Measurements from ENCODE around the gene GBGT1.

The GBGT1 gene

DNA sequence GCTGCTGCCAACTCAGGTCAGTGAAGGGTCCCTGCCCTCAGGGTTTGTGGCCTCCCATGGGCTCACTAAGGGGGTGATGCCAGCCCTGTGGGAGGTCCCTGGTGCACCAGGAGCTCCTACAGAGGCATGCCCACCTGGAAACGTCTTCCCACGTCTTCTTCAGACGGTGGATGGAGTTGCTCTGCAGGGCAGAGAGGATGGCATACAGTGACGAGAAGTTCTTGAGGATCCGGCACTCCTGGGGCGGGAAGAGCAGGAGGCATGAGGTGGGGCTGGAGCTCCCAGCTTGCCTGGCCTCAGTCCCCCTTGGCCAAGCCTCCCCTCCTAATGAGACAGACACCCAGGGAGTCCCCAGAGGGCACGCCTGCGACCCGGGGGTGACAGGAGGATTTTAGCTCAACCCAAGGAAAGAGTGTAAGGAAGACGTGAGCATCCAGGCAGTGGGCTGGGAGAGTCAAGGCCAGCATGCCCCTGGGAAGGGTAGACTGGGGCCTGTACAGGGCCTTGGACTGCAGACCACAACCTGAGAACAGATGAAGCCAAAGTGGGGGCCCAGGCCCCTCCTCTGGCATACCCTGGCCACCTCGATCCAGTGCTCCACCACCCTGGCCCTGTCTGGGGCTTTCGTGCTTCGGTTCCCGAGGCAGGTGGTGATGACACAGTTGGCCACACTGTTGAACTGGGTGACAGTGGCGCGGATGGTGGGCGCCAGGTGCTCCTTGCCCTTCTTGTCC, 57.0 kb downstream of the GBGT1 start:
- Histone ChIP-seq H3K27me3 (no peaks in the 10 kb centered on the region), H3K4me3 (no peak overlapping the region), H3K36me3 (peaks cover 57 to 98% (median 86%) of the 10 kb centered on the region in 3 donors), H3K4me1 (no peaks in the 10 kb centered on the region), H3K9me3 (no peaks in the 10 kb centered on the region), H3K27ac (no peak overlapping the region)
- TF ChIP-seq, protein P1, sequence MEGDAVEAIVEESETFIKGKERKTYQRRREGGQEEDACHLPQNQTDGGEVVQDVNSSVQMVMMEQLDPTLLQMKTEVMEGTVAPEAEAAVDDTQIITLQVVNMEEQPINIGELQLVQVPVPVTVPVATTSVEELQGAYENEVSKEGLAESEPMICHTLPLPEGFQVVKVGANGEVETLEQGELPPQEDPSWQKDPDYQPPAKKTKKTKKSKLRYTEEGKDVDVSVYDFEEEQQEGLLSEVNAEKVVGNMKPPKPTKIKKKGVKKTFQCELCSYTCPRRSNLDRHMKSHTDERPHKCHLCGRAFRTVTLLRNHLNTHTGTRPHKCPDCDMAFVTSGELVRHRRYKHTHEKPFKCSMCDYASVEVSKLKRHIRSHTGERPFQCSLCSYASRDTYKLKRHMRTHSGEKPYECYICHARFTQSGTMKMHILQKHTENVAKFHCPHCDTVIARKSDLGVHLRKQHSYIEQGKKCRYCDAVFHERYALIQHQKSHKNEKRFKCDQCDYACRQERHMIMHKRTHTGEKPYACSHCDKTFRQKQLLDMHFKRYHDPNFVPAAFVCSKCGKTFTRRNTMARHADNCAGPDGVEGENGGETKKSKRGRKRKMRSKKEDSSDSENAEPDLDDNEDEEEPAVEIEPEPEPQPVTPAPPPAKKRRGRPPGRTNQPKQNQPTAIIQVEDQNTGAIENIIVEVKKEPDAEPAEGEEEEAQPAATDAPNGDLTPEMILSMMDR (IDR thresholded peaks at IDR 0.05), result no peak
- DNase-seq, result peak; percentile 12 to 62
- intact Hi-C loops (cut with DNase I; ENCODE audit: low total_unique reads), result no loop called here

DNA sequence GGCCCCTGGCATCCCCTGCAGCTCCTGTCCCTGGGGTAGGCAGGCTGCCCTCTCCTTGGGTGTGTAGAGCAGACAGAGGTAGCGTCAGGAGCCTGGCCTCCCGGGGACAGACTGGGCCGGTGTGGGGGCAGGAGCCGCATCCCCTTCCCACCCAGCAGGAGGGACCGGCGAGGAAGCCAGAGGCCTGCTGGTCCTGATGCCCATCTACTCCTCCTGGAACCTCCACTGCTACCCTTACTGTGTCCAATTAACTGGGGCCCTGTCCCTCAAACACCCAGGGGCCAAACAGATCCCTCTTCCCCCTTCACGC, 58.3 kb downstream of the GBGT1 start:
- H3K4me3 ChIP-seq, result no peak overlapping the region
- no peaks in the 10 kb centered on the region for H3K27me3 ChIP-seq
- intact Hi-C loops (cut with DNase I; ENCODE audit: low total_unique reads), result no loop called here
- DNase-seq, result peak; percentile 5 to 52
- peaks cover 70 to 100% (median 91%) of the 10 kb centered on the region in 3 donors for H3K36me3 ChIP-seq
- H3K9me3 ChIP-seq, result no peaks in the 10 kb centered on the region
- H3K27ac ChIP-seq, result no peak overlapping the region
- TF ChIP-seq, protein P1 (IDR thresholded peaks at IDR 0.05), result no peak
- H3K4me1 ChIP-seq, result no peaks in the 10 kb centered on the region

DNA sequence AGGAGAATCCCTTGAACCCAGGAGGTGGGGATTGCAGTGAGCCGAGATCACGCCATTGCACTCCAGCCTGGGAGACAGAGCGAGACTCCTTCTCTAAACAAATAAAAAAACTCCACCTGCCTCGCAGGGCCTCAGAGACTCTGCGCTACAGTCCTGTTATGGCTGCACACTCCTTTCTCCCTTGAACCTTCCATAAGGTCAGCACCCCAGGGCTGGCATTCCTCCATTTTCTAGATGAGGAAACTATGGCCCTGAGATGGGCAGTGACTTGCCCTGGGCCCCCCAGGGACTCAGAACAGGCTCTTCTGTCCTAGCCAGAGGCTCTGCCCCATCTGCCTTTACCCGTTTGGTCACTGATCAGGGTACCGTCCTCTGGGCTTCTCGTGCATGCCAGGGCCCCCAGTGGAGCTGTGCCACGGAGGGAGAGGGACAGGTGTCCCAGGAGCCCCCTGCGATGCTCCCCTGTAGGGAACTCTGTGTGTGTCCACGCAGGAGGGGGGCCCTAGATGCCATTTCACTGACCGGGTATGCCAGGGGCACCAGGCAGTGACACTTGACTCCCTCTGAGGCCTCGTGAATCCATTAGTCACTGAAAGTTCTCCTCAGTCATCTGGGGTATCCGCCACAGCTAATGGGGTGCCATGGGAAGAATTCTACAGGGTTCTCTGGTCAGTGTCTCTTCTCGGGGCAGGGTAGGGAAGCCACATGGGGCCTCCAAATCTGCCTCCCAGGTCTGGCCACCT, 58.8 kb downstream of the GBGT1 start:
- H3K27ac ChIP-seq, result no peak overlapping the region
- DNase-seq, result peak; percentile 13 to 44
- intact Hi-C loops (cut with DNase I; ENCODE audit: low total_unique reads), result no loop called here
- H3K4me1 ChIP-seq, result no peaks in the 10 kb centered on the region
- TF ChIP-seq, protein P1 (IDR thresholded peaks at IDR 0.05), result no peak
- no peak overlapping the region for H3K4me3 ChIP-seq
- peaks cover 71 to 100% (median 92%) of the 10 kb centered on the region in 3 donors for H3K36me3 ChIP-seq
- H3K27me3 ChIP-seq, result no peaks in the 10 kb centered on the region
- H3K9me3 ChIP-seq, result no peaks in the 10 kb centered on the region

DNA sequence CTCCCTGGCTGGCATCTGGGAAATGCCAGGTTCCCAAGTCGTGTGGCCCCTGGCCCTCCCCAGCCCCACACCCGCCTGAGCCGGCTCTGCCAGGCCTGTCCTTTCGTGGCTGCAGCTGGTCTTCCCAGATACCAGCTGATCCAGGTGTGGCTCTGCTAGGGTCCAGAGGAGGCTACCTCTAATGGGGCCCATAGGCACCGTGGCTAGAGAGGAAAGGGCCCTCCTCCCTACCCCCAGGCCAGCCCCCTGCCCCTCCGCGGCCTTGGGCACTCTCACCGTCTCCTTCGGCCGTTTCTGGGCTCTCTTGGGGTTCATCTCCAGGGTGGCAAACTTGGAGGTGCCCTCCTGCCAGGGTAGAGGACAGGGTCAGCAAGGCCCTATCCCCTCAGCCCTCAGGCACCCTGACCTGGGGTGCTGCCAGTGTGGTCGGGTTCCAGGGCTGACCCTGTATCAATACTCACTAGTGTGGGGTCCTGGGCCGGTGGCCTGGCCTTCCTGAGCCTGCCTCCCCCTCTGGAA, 59.7 kb downstream of the GBGT1 start:
- H3K27me3 ChIP-seq, result no peaks in the 10 kb centered on the region
- peaks cover 68 to 100% (median 90%) of the 10 kb centered on the region in 3 donors for H3K36me3 ChIP-seq
- intact Hi-C loops (cut with DNase I; ENCODE audit: low total_unique reads), result loop anchor here (2.0 kb wide), 1 partner anchor 41 kb away; no protein-coding TSS in a partner anchor
- no peaks in the 10 kb centered on the region for H3K9me3 ChIP-seq
- no peak overlapping the region for H3K4me3 ChIP-seq
- H3K4me1 ChIP-seq, result no peaks in the 10 kb centered on the region
- DNase-seq, result peak in 1 of 2 donors; percentile 64
- no peak overlapping the region for H3K27ac ChIP-seq
- TF ChIP-seq, protein P1 (IDR thresholded peaks at IDR 0.05), result no peak

DNA sequence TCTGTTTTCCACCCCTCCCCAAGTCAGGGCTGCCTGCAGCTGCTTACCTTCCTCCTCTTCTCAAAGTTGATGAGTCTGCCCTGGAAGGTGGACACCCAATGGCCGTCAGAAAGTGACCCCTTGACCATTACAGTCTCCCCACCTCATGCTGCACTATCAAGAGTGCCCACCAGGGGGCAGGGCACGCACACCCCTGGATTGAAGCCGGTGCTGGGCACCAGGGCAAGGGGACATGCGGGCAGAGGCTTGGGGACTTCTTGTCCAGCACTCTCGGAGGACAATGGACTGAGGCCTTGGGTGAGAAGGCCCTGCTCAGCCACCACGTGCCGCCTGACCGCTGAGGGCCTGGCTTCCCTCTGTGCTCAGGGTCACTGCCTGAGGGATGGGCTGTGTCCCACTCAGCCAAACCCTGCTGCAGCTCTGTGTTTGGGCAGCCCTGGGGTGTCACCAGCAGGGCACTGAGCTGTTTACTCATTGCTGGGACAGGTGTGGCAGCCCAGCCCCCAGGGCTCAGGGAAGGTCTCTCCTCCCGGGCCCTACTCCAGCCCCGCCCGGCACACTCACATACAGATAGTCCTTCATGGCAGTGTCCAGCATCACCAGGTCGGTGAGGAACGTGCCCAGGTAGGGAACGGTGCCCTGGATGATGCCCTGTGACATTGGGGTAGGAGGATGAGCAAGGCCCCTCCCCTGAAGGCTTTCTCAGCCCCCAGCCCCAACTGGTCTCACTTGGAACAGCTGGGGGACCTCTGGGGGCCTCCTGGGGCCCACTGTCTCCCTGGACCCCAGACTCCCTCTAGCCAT, 60.3 kb downstream of the GBGT1 start:
- peak; percentile 57 to 78 for DNase-seq
- no peaks in the 10 kb centered on the region for H3K27me3 ChIP-seq
- intact Hi-C loops (cut with DNase I; ENCODE audit: low total_unique reads), result loop anchor here (2.0 kb wide), 1 partner anchor 41 kb away; no protein-coding TSS in a partner anchor
- no peak overlapping the region for H3K4me3 ChIP-seq
- H3K36me3 ChIP-seq, result peaks cover 68 to 100% (median 90%) of the 10 kb centered on the region in 3 donors
- H3K4me1 ChIP-seq, result no peaks in the 10 kb centered on the region
- H3K27ac ChIP-seq, result no peak overlapping the region
- no peaks in the 10 kb centered on the region for H3K9me3 ChIP-seq
- TF ChIP-seq, protein P1 (IDR thresholded peaks at IDR 0.05), result peak; percentile 97

All from tibial artery (tissue), 4 donors.